SK-N-SH (cell line): ENCODE results near the gene KCNQ2. TPM values are rescaled to one million over a fixed set of nuclear protein-coding genes. Genes with fewer than 3 reads are reported as not detected.

Experiments used
- CTCF ChIA-PET: fragments of 300-600, 350-600 bp; formaldehyde crosslinking; extraction: SDS; loops from one replicate; lab custom pipeline; 2021; lab: Yijun Ruan, JAX
- POLR2A ChIA-PET: fragments of 350-600 bp; sonication (Branson Sonifier 250); formaldehyde crosslinking; extraction: SDS; loops from one replicate; lab custom pipeline; 2020; ENCODE audit warnings: antibody characterized with exemption, inconsistent platforms; lab: Yijun Ruan, JAX
- DNase-seq: peaks from one replicate; pipeline ENCODE4 v3.0.0; 2012
- H2AFZ ChIP-seq: fragments of 200-600 bp; sonication (generic); 2 replicates; pipeline ENCODE4 v1.8.1; 2016; ENCODE audit warnings: antibody characterized with exemption, mild to moderate bottlenecking, low read depth
- H3F3A ChIP-seq: fragments of 200-600 bp; sonication (generic); replicated peaks from 2 replicates; pipeline ENCODE3; 2016; ENCODE audit warnings: antibody characterized with exemption, mild to moderate bottlenecking; ENCODE audit not compliant: insufficient read depth
- H3K27ac ChIP-seq, 2 experiments: fragments of 200-500 bp in 1 of 2; fragments of 200-600 bp in 1 of 2; sonication (Bioruptor generic) in 1 of 2; sonication (generic), shearing (Covaris generic) in 1 of 2; 2 replicates each; pipeline versions ENCODE4 v1.5.1 to v1.6.1; 2014 to 2016; ENCODE audit warnings: low read depth in 2 of 2, inconsistent platforms in 1 of 2, low read length in 1 of 2, mild to moderate bottlenecking in 1 of 2, mixed read lengths in 1 of 2
- H3K27me3 ChIP-seq: fragments of 200-600 bp; sonication (generic), shearing (Covaris generic); 2 replicates; pipeline ENCODE4 v1.6.1; 2016; ENCODE audit warnings: mixed run types; ENCODE audit not compliant: insufficient read depth
- H3K36me3 ChIP-seq, 2 experiments: fragments of 200-500 bp in 1 of 2; fragments of 200-600 bp in 1 of 2; sonication (Bioruptor generic) in 1 of 2; sonication (generic) in 1 of 2; replicated peaks in 1 of 2; 2 replicates each; pipeline versions ENCODE3 to v1.5.1; 2014 to 2016; ENCODE audit warnings: low read length in 1 of 2, mild to moderate bottlenecking in 1 of 2; ENCODE audit not compliant: insufficient read depth in 2 of 2, control insufficient read depth in 1 of 2
- H3K4me1 ChIP-seq, 2 experiments: fragments of 200-500 bp in 1 of 2; fragments of 200-600 bp in 1 of 2; sonication (Bioruptor generic) in 1 of 2; sonication (generic), shearing (Covaris generic) in 1 of 2; 2 replicates each; pipeline versions ENCODE4 v1.5.1 to v1.6.1; 2014 to 2016; ENCODE audit warnings: low read depth in 1 of 2, low read length in 1 of 2, mixed run types in 1 of 2; ENCODE audit not compliant: insufficient read depth in 2 of 2, control insufficient read depth in 1 of 2
- H3K4me2 ChIP-seq: fragments of 200-600 bp; sonication (generic), shearing (Covaris generic); 2 replicates; pipeline ENCODE4 v1.6.1; 2017; ENCODE audit warnings: mixed run types
- H3K4me3 ChIP-seq, 2 experiments: fragments of 200-500 bp in 1 of 2; fragments of 200-600 bp in 1 of 2; sonication (Bioruptor generic) in 1 of 2; sonication (generic), shearing (Covaris generic) in 1 of 2; 2 replicates each; pipeline versions ENCODE4 v1.5.1 to v1.8.1; 2014 to 2016; ENCODE audit warnings: low read depth in 2 of 2, inconsistent platforms in 1 of 2, low read length in 1 of 2, mild to moderate bottlenecking in 1 of 2, mixed read lengths in 1 of 2, moderate library complexity in 1 of 2
- H3K79me2 ChIP-seq: fragments of 200-600 bp; sonication (generic); 2 replicates; pipeline ENCODE4 v1.8.1; 2017; ENCODE audit warnings: mild to moderate bottlenecking; ENCODE audit not compliant: insufficient read depth
- H3K9ac ChIP-seq: fragments of 200-600 bp; sonication (generic); 2 replicates; pipeline ENCODE4 v1.6.1; 2017; ENCODE audit warnings: mixed run types
- H3K9me2 ChIP-seq: fragments of 200-600 bp; sonication (generic); 2 replicates; pipeline ENCODE4 v1.6.1; 2017; ENCODE audit warnings: mixed run types
- H3K9me3 ChIP-seq: fragments of 200-600 bp; sonication (generic); 2 replicates; pipeline ENCODE4 v1.6.1; 2017; ENCODE audit warnings: mixed run types, mild to moderate bottlenecking, moderate library complexity
- H4K20me1 ChIP-seq: fragments of 200-600 bp; sonication (generic); 2 replicates; pipeline ENCODE4 v1.6.1; 2017; ENCODE audit warnings: mild to moderate bottlenecking, mixed run types; ENCODE audit not compliant: insufficient read depth
- CHD2 ChIP-seq: fragments of 150-350 bp; IDR thresholded peaks from 2 replicates; pipeline ENCODE4 v1.6.1; 2018; ENCODE audit warnings: low read length; ENCODE audit not compliant: partially characterized antibody
- CTCF ChIP-seq: fragments of 200-600 bp; sonication (generic); IDR thresholded peaks from 2 replicates; pipeline ENCODE4 v1.6.1; 2017; ENCODE audit warnings: antibody characterized with exemption, mild to moderate bottlenecking, moderate library complexity
- EP300 ChIP-seq, 2 experiments: IDR thresholded peaks; 2 replicates each; pipeline versions ENCODE4 v1.4.0 to v1.6.1; 2012; ENCODE audit warnings: borderline replicate concordance in 1 of 2, low read depth in 1 of 2, low read length in 1 of 2
- FOXJ3 ChIP-seq: sonication (generic); formaldehyde crosslinking; IDR thresholded peaks from 2 replicates; pipeline ENCODE4 v1.5.1; 2020; ENCODE audit warnings: mild to moderate bottlenecking, missing genetic modification reagents
- GABPA ChIP-seq: IDR thresholded peaks from 2 replicates; pipeline ENCODE4 v1.4.0; 2012; ENCODE audit warnings: low read depth, mild to moderate bottlenecking
- MXI1 ChIP-seq: IDR thresholded peaks from 2 replicates; pipeline ENCODE4 v1.6.1; 2012; ENCODE audit warnings: mild to moderate bottlenecking, low read depth, low read length, improper control_type of control experiment
- REST ChIP-seq: IDR thresholded peaks from 2 replicates; pipeline ENCODE4 v1.6.1; 2012; ENCODE audit warnings: mild to moderate bottlenecking, low read depth, low read length, moderate library complexity
- RFX5 ChIP-seq: IDR thresholded peaks from 2 replicates; pipeline ENCODE4 v1.6.1; 2012; ENCODE audit warnings: mild to moderate bottlenecking, improper control_type of control experiment, low read length
- RXRA ChIP-seq: IDR thresholded peaks from 2 replicates; pipeline ENCODE4 v1.4.0; 2012; ENCODE audit warnings: low read depth, mild to moderate bottlenecking, borderline replicate concordance
- SMC3 ChIP-seq: IDR thresholded peaks from 2 replicates; pipeline ENCODE4 v1.6.1; 2012; ENCODE audit warnings: low read depth, low read length, improper control_type of control experiment
- TEAD4 ChIP-seq: IDR thresholded peaks from 2 replicates; pipeline ENCODE4 v1.4.0; 2012; ENCODE audit warnings: mild to moderate bottlenecking, borderline replicate concordance; ENCODE audit not compliant: insufficient read depth
- WGBS: methylation state at CpG from one replicate; pipeline ENCODE4 v1.1.6; 2017; ENCODE audit warnings: low lambda C conversion rate; 5-methylcytosine and 5-hydroxymethylcytosine counted together
- polyA plus RNA-seq, 3 experiments: library from polyadenylated mRNA; depleted of rRNA; stranded (reverse); fragments of >200 nt; gene quantifications; 2 replicates each; pipeline ENCODE4 v1.2.3, GENCODE V29; 2012

Gene KCNQ2
- polyA plus RNA-seq, 1 of the 3 experiments (the other 2 are of a cell fraction), result 3.9 TPM

- TF ChIP-seq CTCF, result no peak
- TF ChIP-seq RFX5, result no peak
- TF ChIP-seq CHD2, result no peak
- TF ChIP-seq TEAD4, result no peak
- TF ChIP-seq GABPA, result no peak
- no peak for TF ChIP-seq EP300 (IDR thresholded peaks at IDR 0.05; ENCODE audit: borderline replicate concordance in 1 of 2, low read depth in 1 of 2, low read length in 1 of 2)
- no peak for TF ChIP-seq FOXJ3 (CRISPR knock-in tag)
- TF ChIP-seq, all 33 proteins: peak for 0
Observed at GRCh38 chr20:63362436-63363009, 109.9 kb downstream of the KCNQ2 start (continued).

GRCh38 chr20:63361519-63362435 is 110.7 kb downstream of the KCNQ2 start:
- Histone ChIP-seq H3K36me3 (no peaks in the 10 kb centered on the region), H3K4me2 (no peak overlapping the region), H3K9me3 (no peaks in the 10 kb centered on the region), H3K9ac (no peak overlapping the region), H3K9me2 (no peaks in the 10 kb centered on the region), H4K20me1 (no peaks in the 10 kb centered on the region), H3F3A (no peaks in the 10 kb centered on the region), H3K79me2 (no peaks in the 10 kb centered on the region), H3K4me3 (no peak overlapping the region), H2AFZ (no peak overlapping the region), H3K4me1 (no peaks in the 10 kb centered on the region; a peak in 1 of 4 replicates), H3K27me3 (no peaks in the 10 kb centered on the region), H3K27ac (no peak overlapping the region)
- ChIA-PET CTCF (interaction anchor here (0.6 to 4.9 kb wide), 4 partner anchors 20 to 139 kb away, joined by 3 to 30 read pairs (median 24); no protein-coding TSS in a partner anchor), POLR2A (no interaction called here)
- 27% methylated on average over 15 of the region's 50 CpGs for WGBS
- no peak for TF ChIP-seq TEAD4
- TF ChIP-seq RXRA, result no peak
- TF ChIP-seq SMC3, result no peak
- TF ChIP-seq REST, result no peak
- no peak for TF ChIP-seq MXI1
- DNase-seq, result no peak
